ENCODE results near the gene GPC5. TPM values are rescaled to one million over a fixed set of nuclear protein-coding genes. Genes with fewer than 3 reads are reported as not detected.

Gene GPC5
- total RNA-seq, 1 donor from 2014 or later, result 8.7 TPM

GRCh38 chr13:92572190-92572589 is 1173.8 kb downstream of the GPC5 start:
- no peak overlapping the region for H3K4me3 ChIP-seq
- H3K9me3 ChIP-seq, result no peaks in the 10 kb centered on the region
- no peak for DNase-seq
- ATAC-seq, result no peak
- H3K36me3 ChIP-seq, result no peaks in the 10 kb centered on the region
- H3K27ac ChIP-seq, result no peak overlapping the region
- TF ChIP-seq CTCF (IDR thresholded peaks at IDR 0.05), result no peak
- no peaks in the 10 kb centered on the region for H3K27me3 ChIP-seq (ENCODE audit: low read depth)
- H3K4me1 ChIP-seq, result no peaks in the 10 kb centered on the region
- intact Hi-C loops (cut with DNase I), result no loop called here

GRCh38 chr13:92573467-92574057 is 1175.1 kb downstream of the GPC5 start:
- Histone ChIP-seq H3K9me3 (no peaks in the 10 kb centered on the region), H3K27ac (no peak overlapping the region), H3K4me3 (no peak overlapping the region), H3K36me3 (no peaks in the 10 kb centered on the region), H3K4me1 (no peaks in the 10 kb centered on the region), H3K27me3 (ENCODE audit: low read depth) (no peaks in the 10 kb centered on the region)
- no peak for DNase-seq
- no peak for ATAC-seq
- TF ChIP-seq CTCF (IDR thresholded peaks at IDR 0.05), result no peak
- intact Hi-C loops (cut with DNase I), result no loop called here

- no peak overlapping the region for H3K4me3 ChIP-seq
- TF ChIP-seq CTCF (IDR thresholded peaks at IDR 0.05), result no peak
- H3K4me1 ChIP-seq, result no peaks in the 10 kb centered on the region
- no peak for ATAC-seq
- intact Hi-C loops (cut with DNase I), result no loop called here
- no peak overlapping the region for H3K27ac ChIP-seq
- H3K36me3 ChIP-seq, result no peaks in the 10 kb centered on the region
- H3K27me3 ChIP-seq (ENCODE audit: low read depth), result no peaks in the 10 kb centered on the region
- DNase-seq, result no peak
- H3K9me3 ChIP-seq, result no peaks in the 10 kb centered on the region
These were observed 1176.1 kb downstream of the GPC5 start for GRCh38 chr13:92574499-92574898.

- no peaks in the 10 kb centered on the region for H3K27me3 ChIP-seq (ENCODE audit: low read depth)
- H3K36me3 ChIP-seq, result no peaks in the 10 kb centered on the region
- intact Hi-C loops (cut with DNase I), result no loop called here
- no peak overlapping the region for H3K27ac ChIP-seq
- no peak for TF ChIP-seq CTCF (IDR thresholded peaks at IDR 0.05)
- no peaks in the 10 kb centered on the region for H3K4me1 ChIP-seq
- no peak overlapping the region for H3K4me3 ChIP-seq
- no peak for DNase-seq
- no peaks in the 10 kb centered on the region for H3K9me3 ChIP-seq
- ATAC-seq, result no peak
These were observed 1177.4 kb downstream of the GPC5 start for GRCh38 chr13:92575777-92576176.

- no peak for DNase-seq
- no peak overlapping the region for H3K4me3 ChIP-seq
- H3K4me1 ChIP-seq, result no peaks in the 10 kb centered on the region
- no peak overlapping the region for H3K27ac ChIP-seq
- no peaks in the 10 kb centered on the region for H3K36me3 ChIP-seq
- no peak for ATAC-seq
- no peak for TF ChIP-seq CTCF (IDR thresholded peaks at IDR 0.05)
- intact Hi-C loops (cut with DNase I), result no loop called here
- no peaks in the 10 kb centered on the region for H3K9me3 ChIP-seq
- no peaks in the 10 kb centered on the region for H3K27me3 ChIP-seq (ENCODE audit: low read depth)
These were observed 1179.9 kb downstream of the GPC5 start for GRCh38 chr13:92578358-92578757.

GRCh38 chr13:92589955-92590354 is 1191.5 kb downstream of the GPC5 start:
- no peaks in the 10 kb centered on the region for H3K4me1 ChIP-seq
- H3K36me3 ChIP-seq, result no peaks in the 10 kb centered on the region
- H3K9me3 ChIP-seq, result no peaks in the 10 kb centered on the region
- TF ChIP-seq CTCF (IDR thresholded peaks at IDR 0.05), result no peak
- no peak overlapping the region for H3K4me3 ChIP-seq
- H3K27ac ChIP-seq, result no peak overlapping the region
- H3K27me3 ChIP-seq (ENCODE audit: low read depth), result no peaks in the 10 kb centered on the region
- DNase-seq (no peak), ATAC-seq (no peak)
- intact Hi-C loops (cut with DNase I), result no loop called here
